GM12875 (cell line): ENCODE measurements around the gene ATP6V1C2.
A peak's percentile ranks its signal among the peaks of the same experiment; 100 is the strongest.

ENCODE experiments used
- H3K4me3 ChIP-seq: one replicate; pipeline ENCODE4 v1.5.1; 2011; ENCODE audit warnings: low read depth, low read length, control low read depth
- TF ChIP-seq, protein P1 (sequence below): IDR thresholded peaks from 2 replicates; pipeline ENCODE4 v1.5.1; 2011; ENCODE audit warnings: low read depth, mild to moderate bottlenecking, control low read depth, inconsistent platforms, low read length, moderate library complexity, borderline replicate concordance; ENCODE audit not compliant: insufficient read depth

ATP6V1C2 gene

DNA sequence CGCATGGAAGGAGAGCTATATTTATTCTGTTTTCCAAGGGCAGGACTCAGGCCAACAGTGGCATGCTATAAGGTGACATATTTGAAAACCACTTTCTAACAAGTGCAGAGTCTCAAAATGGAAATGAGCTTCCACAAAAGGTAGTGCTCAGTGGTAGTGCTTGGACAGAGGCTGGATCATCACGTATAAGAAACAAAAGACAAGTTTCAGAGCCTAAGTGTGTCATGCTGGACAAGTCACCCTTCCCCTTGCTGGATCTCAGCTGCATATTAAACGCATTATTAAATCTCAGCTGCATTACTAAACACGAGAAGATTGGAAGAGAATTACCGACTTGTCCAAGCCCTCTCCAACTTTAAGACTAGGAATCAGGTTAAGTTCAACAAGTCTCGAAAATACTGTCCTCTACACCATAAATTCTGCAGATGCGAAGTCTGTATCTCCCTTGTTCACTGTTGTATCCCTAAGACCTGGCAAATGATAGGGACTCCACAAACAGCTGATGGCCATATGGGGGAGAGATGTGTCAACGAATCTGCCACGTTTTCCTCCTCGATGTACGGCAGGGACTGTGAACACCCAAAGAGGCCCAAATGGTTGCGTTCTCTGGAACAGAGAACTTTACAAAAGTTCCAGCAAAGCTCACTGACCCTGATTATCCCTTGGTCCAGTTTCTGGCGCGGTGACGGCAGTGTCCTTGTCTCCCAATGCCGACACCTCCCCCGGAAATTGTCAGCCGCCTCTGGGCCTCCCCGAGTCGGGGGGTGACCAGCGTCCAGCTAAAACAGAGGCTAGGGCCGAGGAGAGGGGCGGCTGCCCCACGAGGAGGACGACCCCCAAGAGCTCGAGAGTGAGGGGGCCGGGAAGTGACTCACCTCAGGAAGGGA lies 32.3 kb upstream of the ATP6V1C2 start:
- TF ChIP-seq, protein P1, sequence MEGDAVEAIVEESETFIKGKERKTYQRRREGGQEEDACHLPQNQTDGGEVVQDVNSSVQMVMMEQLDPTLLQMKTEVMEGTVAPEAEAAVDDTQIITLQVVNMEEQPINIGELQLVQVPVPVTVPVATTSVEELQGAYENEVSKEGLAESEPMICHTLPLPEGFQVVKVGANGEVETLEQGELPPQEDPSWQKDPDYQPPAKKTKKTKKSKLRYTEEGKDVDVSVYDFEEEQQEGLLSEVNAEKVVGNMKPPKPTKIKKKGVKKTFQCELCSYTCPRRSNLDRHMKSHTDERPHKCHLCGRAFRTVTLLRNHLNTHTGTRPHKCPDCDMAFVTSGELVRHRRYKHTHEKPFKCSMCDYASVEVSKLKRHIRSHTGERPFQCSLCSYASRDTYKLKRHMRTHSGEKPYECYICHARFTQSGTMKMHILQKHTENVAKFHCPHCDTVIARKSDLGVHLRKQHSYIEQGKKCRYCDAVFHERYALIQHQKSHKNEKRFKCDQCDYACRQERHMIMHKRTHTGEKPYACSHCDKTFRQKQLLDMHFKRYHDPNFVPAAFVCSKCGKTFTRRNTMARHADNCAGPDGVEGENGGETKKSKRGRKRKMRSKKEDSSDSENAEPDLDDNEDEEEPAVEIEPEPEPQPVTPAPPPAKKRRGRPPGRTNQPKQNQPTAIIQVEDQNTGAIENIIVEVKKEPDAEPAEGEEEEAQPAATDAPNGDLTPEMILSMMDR = no peak
- peak overlapping the region; percentile 79 for H3K4me3 ChIP-seq

DNA sequence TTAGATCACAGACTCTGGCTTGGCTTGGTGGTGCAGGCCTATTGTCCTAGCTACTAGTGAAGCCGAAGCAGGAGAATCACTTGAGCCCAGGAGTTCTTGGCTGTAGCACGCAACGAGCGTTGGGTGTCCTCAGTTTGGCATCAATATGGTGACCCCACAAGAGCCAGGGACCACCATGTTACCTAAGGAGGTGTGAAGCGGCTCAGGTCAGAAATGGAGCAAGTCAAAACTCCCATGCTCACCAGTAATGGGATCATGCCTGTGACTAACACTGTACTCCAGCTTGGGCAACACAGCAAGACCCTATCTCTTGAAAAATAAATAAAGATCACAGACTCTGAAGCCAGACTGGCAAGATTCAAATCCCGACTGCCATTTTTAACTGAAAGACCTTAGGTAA lies 29.9 kb upstream of the ATP6V1C2 start:
- TF ChIP-seq, protein P1 = no peak
- no peak overlapping the region for H3K4me3 ChIP-seq

DNA sequence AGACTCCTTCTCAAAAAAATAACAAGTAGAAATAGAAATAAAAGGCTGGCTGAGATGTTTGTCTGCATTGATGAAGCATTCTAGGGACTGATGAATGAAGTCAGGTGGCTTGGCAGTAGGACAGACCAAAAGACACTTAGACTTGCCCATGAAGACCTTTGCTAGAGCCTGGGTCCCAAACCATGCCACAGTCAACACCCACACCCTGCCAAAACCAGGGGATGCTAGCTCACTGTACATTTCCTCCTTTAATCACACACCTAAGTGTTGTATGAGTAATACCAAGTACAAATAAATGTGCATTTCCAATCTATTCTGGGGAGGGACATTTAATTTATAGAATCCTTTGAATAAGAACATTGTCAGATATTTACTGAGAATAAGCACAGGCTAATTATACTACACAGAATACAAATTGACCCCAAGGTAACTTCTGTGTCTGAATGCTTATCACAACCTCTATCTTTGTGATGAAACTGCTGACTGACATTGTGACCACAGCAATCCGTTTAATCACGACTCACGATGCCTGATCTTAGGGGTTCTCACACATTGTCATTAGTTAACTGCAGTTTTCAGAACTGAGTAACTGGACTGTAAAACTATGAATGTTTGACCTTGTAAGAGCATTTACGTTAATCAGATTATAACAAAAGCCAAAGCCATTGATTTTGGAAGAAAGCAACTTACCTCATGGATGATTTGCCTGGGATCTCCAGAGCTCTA lies 21.2 kb upstream of the ATP6V1C2 start:
- no peak overlapping the region for H3K4me3 ChIP-seq
- TF ChIP-seq, protein P1 = no peak

DNA sequence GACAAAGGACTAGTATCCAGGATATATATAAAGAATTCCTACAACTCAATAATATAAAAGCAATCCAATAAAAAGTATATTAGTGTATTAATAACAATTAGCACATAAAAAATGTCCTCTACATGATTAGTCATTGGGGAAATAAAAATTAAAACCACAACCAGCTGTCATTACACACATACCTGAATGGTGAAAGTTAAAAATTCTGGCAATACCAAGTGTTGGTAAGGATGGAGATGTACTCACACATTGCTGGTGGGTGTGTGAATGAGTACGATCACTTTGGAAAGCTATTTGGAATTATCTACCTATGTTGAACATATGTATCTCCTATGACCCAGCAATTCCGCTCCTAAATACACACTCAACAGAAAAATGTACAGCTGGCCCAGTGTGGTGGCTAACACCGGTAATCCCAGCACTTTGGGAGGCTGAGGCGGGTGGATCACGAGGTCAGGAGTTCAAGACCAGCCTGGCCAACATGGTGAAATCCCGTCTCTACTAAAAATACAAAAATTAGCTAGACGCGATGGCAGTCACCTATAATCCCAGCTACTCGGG lies 17.3 kb upstream of the ATP6V1C2 start:
- TF ChIP-seq, protein P1 = no peak

DNA sequence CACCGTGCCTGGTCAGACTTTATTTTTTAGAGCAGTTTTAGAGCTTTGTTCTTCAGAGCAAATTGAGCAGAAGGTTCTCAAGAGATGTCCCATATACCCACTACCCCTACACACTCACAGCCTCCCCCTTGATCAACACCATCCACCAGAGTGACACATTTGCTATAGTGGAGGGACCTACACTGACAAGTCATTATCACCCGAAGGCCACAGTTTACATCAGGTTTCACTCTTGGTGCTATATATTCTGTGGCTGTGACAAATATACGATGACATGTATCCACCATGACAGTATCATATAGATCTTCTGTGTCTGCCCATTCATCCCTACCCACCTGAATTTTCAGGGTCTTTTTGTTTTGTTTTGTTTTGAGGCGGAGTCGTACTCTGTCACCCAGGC lies 15.4 kb upstream of the ATP6V1C2 start:
- no peak overlapping the region for H3K4me3 ChIP-seq
- TF ChIP-seq, protein P1 = no peak

More for the DNA sequence above, 17.3 kb upstream of the ATP6V1C2 start:
- H3K4me3 ChIP-seq = no peak overlapping the region

DNA sequence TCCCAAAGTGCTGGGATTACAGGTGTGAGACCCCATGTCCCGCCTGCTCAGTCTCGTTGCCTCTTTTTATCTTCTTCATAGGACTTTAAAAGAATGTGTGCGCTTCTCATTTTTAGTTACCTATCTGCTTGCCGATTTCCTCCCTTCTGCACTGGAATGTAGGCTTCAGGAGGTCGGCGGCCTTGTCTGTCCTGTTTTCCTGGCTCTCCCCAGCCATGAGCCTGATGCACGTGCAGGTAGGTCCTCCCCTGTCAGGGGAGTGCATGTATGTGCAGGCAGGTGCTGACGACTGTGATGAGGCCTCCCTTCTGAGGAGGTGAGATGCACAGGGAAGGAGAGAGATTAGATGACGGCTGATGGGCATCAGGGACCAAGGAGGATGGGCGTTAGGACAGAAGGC lies 13.6 kb upstream of the ATP6V1C2 start:
- H3K4me3 ChIP-seq = no peak overlapping the region
- TF ChIP-seq, protein P1 = no peak
